Measurements from ENCODE around the gene MMP21.

DNA sequence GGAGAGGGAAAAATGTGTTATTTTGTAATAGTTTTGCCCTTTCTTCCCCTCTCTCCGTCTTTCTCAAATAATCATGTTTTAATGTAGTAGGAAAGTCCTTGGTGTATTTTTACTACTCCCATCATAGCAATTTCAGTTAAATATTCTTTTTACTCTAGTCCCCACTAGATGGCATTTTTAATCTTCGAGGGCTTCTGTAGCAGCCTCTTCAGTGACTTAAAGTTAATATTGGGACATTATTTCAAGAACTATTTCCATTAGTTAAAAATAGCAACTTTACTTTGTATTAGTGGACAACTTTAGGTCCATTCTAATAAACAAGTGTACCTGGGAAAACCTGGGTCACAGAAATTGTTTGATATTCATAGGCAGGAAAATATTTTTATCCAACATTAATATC lies 33.2 kb downstream of the MMP21 start:
- no peak for TF ChIP-seq GATA3 (IDR thresholded peaks at IDR 0.05; ENCODE audit: low read depth, low read length)
- TF ChIP-seq GATA2 (IDR thresholded peaks at IDR 0.05; ENCODE audit: low read depth, low read length), result no peak

Measured in SH-SY5Y (cell line).